Pons (tissue), 1 donor: ENCODE data around the gene TMEM253.

ENCODE experiments used
- DNase-seq: peaks from one replicate; pipeline ENCODE4 v3.0.0-alpha.2; 2016; ENCODE audit warnings: low spot score

TMEM253 gene

DNA sequence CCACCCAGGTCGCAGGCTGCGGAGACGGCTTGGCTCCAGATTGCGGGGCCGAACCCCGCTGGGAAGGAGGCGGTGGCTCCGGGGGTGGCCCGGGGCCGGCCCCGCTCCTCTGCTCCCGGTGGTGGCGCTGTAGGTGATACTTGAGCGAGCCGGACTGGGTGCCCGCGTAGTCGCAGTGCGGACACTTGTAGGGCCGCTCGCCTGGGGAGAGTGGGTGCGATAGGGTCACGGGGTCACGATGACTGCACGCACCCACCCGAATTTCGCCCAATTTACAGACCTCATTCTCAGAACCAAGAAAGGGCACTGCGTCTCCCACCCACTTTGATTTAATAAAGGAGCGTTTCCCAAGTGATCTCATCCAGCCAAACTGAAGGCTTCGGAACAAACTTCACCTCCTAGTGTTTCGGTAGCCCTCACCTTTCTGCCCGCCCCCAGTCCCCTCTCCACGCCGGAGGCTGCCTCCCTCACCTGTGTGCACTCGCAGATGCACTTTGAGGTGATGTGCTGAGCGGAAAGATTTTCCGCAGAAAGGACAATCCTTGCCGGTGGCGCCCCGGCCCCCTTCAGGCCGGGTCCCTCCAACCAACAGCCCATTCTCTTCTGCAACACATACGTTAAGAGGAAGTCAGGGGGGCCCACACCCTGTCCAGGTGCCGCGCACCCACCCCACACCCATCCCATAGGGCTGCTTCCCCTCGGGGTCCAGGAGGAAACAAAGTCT lies 9.8 kb upstream of the TMEM253 start:
- DNase-seq = no peak

- DNase-seq = no peak
Measured at GRCh38 chr14:21091821-21092272, 9.0 kb upstream of the TMEM253 start.

- DNase-seq = peak; percentile 28
Measured at GRCh38 chr14:21092273-21093011, 8.4 kb upstream of the TMEM253 start.

- DNase-seq = no peak
Measured at GRCh38 chr14:21093018-21093417, 7.8 kb upstream of the TMEM253 start.

DNA sequence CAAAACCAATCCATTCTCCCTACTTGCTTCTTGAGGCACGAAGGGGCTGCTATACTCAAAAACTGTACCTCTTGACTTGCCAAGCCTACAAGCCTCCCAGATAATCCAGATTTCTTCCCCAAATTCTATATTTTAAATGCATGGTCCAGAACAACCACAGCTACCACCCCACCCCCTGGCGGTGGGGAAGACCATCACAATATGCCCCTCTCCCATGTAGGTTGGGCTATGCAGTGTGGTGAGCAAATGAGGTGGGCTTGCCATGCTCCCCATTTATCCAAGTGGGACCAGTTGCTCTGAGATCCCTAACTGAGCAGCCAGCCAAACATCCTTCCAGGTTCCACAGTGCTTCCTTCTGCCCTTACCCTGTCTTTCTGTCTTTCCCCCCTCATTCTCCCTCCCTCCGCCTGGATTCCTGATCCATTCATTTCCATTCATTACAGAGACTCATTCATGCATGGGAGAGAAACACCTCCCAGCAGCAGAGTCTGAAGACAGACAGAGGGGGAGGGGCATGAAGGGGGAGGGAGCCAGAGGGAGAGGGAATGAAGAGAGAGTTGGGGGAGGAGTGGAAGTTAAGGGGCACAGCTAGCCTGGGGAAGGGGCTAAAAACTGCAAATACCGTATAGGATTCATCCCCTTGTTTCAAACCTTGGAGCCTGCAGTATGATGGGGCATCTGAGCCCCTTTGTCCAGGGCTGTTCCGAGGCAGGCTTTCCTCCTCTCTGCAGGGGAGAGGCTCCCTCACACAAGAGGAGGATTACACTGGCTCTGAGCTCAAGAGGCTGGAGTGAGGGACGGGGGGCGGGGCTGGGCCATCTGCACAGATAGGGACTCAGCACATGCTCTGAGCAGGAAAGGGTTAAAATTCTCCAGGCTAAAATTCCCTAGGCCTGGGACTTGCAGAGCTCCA lies 6.8 kb upstream of the TMEM253 start:
- peak; percentile 67 for DNase-seq

- no peak for DNase-seq
Measured at GRCh38 chr14:21095430-21096205, 5.2 kb upstream of the TMEM253 start.

DNA sequence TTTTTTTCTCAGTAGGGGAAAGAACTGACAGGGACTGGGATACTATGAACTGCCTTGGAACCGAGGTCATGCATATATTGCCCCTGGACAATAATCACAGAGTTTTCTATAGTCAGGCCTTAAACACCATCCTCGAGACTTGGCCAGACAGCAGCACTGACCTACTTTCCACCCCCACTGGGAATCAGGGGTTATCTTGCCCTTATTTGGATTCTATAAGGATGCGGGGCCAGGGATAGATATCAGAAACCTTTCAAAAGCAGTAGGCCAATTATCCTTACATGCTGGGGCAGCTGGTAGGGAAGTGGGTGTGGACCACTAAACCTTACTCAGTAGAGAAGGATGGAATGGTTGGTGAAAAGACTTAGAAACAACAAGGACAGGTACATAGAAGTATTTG lies 4.4 kb upstream of the TMEM253 start:
- no peak for DNase-seq

DNA sequence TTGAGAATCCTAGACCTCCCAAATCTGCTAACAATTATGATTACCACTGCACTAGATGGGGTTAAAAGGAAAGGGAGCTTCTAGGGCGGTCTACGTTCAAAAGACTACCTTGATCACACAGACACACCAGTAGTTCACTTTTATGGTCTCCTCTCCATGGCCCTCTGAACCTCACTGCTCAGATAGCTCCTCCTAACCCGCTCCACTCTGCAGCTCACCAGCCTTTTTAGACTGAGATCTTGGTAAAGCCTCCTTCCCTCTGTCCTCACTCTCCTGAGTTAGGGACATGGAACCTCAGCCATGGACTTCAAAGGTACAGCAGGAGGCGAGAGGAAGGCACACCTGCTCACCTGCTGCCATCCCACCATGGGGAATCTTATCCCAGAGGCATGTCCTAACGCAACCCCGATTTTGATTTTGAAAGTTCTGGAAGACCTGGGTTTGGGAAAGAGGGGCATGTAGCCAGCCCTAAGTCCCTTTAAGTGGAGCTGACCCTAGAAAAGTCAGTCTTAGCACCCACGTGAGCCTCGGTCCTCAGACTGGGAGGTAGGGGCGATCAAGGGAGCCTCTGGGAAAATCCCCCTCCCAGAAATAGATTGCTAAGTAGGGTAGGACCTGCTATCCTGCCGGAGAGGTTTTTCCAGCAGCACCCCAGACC lies 3.8 kb upstream of the TMEM253 start:
- peak; percentile 21 for DNase-seq

DNA sequence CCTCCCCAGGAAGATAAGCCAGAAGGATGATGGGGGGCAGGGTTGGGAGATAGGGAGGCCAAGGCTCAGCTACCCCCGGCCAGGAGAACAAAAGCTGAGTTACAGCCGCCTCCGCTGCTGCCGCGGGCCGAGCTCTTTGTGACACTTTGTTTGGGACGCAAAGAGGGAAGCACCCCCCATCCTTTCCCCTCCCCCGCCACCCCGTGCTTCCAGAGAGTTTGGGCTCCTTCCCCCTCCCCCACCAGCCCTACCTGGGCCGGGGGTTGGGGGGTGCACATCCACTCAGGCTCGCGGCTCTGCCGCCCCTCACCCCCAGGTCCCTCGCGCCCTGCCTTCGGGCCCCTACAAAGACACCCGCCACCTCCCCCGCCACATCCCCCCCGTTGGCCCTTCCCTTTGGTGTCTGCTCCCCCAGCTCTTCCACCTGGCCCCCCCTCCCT lies 3.2 kb upstream of the TMEM253 start:
- no peak for DNase-seq

- DNase-seq = peak; percentile 32
Measured at GRCh38 chr14:21098076-21098891, 2.6 kb upstream of the TMEM253 start, which contains the start of gene ZNF219. Gene ZNF219, minus strand, starts transcription at chr14:21098655. Its CDS starts 5,064 bp downstream, at chr14:21093591.

DNA sequence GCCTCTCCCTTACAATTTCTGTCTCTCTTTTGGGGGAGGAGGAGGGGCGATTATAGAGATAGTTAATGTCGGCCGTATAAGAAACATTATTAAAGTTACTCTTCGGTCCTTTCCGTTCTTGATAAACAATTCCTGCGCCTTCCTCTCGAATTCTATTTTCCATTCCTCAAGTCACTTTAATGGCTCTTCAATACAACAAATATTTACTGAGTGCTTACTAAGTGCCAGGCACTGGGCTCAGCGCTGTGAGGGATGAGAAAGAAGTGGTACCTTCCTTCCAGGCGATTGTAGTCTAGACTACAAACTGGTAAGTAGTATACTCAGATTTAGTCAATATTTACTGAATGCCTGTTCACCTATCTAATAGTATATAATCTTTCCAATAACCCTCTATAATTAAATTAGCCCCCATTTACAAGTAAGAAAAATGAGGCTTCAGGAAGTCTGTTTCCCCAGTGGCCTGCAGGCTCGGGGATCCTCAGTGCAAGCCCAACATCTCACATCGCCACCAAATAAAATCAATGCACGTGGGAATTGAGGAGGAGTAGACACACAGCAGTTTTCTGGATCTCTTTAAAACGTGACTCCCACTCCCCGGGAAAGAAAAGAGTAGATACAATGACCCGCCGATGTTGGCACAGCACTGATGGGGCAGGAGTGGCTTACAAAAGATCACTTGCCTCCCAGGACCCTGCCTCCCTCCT lies 1.8 kb upstream of the TMEM253 start:
- peak; percentile 21 for DNase-seq

DNA sequence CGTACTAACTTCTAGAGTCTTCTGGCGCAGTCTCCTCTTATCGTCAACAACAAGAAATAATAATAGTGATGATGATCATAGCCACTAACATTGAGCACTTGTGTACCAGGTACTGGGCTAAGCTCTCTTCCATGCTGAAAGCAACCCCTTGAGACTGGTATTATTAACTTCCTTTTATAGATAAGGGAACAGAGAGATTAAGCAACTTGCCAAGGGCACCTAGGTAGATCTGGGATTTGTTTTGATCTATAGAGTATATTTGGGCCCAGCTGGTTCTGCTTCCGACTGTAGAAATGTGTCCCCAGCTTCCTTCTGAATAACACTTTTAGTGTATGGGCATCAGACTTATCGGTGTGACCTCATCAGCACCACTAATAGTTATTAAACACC lies 1.3 kb upstream of the TMEM253 start:
- no peak for DNase-seq

- DNase-seq = no peak
Measured at GRCh38 chr14:21101802-21102413, 1.0 kb downstream of the TMEM253 start.

GRCh38 chr14:21102521-21103410 lies 1.9 kb downstream of the TMEM253 start:
- DNase-seq = no peak

GRCh38 chr14:21103411-21103709 lies 2.5 kb downstream of the TMEM253 start:
- DNase-seq = no peak

GRCh38 chr14:21103710-21104447 lies 3.0 kb downstream of the TMEM253 start:
- peak; percentile 98 for DNase-seq

DNA sequence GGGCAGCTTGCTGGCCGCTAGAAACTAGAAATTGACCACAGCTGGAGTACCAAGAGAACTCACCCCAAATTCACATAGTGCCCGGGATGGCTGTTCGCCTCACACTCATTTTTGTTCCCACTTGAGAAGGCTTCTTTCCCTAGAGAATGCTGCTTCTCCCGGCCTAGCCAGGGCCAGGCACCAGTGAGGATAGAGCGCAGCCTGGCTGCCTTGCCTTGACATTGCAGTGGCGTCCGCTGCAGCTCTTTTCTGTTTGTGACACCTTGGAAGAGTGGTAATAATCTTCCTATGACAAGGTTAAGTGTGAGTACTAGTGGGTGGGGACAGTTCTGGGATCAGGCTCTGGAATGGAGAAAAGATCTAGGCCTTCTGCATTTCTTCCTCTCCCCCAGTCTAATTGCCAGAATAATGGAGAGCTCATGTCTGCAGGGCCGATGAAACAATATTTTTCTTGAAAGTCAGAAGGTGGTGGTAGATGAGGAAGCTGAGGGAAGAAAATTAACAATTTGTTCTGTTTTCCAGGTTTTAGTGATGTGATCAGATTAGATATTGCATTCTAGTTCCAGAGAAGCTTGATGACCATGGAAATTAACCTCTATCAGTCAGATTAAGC lies 3.7 kb downstream of the TMEM253 start:
- DNase-seq = peak; percentile 90
